OCI-LY3 (cell line): Measurements from ENCODE around the gene ADAM10.

Experiments used
- CTCF ChIP-seq: fragments of 200-600, 300-600 bp; sonication (generic); IDR thresholded peaks from 2 replicates; pipeline ENCODE4 v1.5.1; 2014; ENCODE audit warnings: antibody characterized with exemption, low read length, low read depth
- EZH2phosphoT487 ChIP-seq: fragments of 200-600 bp; shearing (Covaris generic); IDR thresholded peaks from 2 replicates; pipeline ENCODE4 v1.6.1; 2018; ENCODE audit warnings: antibody characterized with exemption, mixed run types, low read depth

- TF ChIP-seq CTCF (no peak), EZH2phosphoT487 (no peak)
These were observed 180.1 kb downstream of the ADAM10 start for GRCh38 chr15:58569455-58569854.
